Pancreas (tissue), 10 donors: ENCODE data around the gene SENP5. TPM values are rescaled to one million over a fixed set of nuclear protein-coding genes. Genes with fewer than 3 reads are reported as not detected.

Experiments
- ATAC-seq, 4 donors: fragments of 200-7000 bp; cut with Tn5 transposase; one replicate each; pipeline versions ENCODE4 v1.8.0 to v1.9.1; 2020; ENCODE audit warnings: mild to moderate bottlenecking in 4 of 4, moderate library complexity in 4 of 4
- DNase-seq, 6 donors: peaks; one replicate each; pipeline ENCODE4 v3.0.0-alpha.2; 2020
- FAIRE-seq: peaks from 2 replicates; lab custom pipeline; 2012; peaks lifted over from hg19 to GRCh38; lab: Jason Lieb, UNC
- H3K27ac ChIP-seq, 4 donors: fragments of 200-600 bp; sonication (generic); 1 replicate in 3 of 4; 2 replicates in 1 of 4; pipeline versions ENCODE4 v1.5.0 to v1.8.0; 2020
- H3K27me3 ChIP-seq, 4 donors: fragments of 200-600 bp; one replicate each; pipeline ENCODE4 v1.8.0; 2021
- H3K36me3 ChIP-seq, 3 donors: fragments of 200-600 bp; sonication (generic) in 1 of 3; one replicate each; pipeline versions ENCODE4 v1.5.0 to v1.8.0; 2020 to 2021
- H3K4me1 ChIP-seq, 3 donors: fragments of 200-600 bp; one replicate each; pipeline ENCODE4 v1.8.0; 2021
- H3K4me3 ChIP-seq, 4 donors: fragments of 200-600 bp; sonication (generic) in 2 of 4; one replicate each; pipeline versions ENCODE4 v1.5.0 to v1.8.0; 2020 to 2021
- H3K9me3 ChIP-seq, 4 donors: fragments of 200-600 bp; one replicate each; pipeline ENCODE4 v1.8.0; 2021
- CTCF ChIP-seq, 4 donors: fragments of 200-600 bp; sonication (generic) in 3 of 4; IDR thresholded peaks; one replicate each; pipeline versions ENCODE4 v1.5.0 to v1.8.0; 2021; ENCODE audit warnings: antibody characterized with exemption in 4 of 4
- WGBS, 2 donors: extraction: QIAGEN DNeasy Blood & Tissue Kit; methylation state at CpG; one replicate each; pipeline ENCODE4 v1.1.7; 2013; 5-methylcytosine and 5-hydroxymethylcytosine counted together
- intact Hi-C, 3 donors: fragments of 100-400 bp; cut with DNase I; formaldehyde crosslinking; loops; one replicate each; pipeline versions ENCODE4 v1.11.1 to v1.14.2; 2022
- polyA plus RNA-seq, 2 donors: library from polyadenylated mRNA; stranded (reverse); fragments of 200-250 nt; gene quantifications; one replicate each; pipeline ENCODE4 v1.2.3, GENCODE V29; 2013
- total RNA-seq, 6 donors: library from RNA; stranded (reverse); fragmentation: NEBNext Ultra II Directional in 4 of 6; extraction: Animal tissue kit (Norgen Biotek cat#: 25700) in 4 of 6; gene quantifications; one replicate each; pipeline versions ENCODE4 v1.2.1 to v1.2.4, GENCODE V29; 2021 to 2023
- donor health status: healthy with polysubstance abuse.
- donor health status: DM: no; HTN: no; CAD: no; lungs with moderate emphysema.
- donor health status: DM: no; HTN: no; CAD: no.
- donor health status: control.
- donor health status: control.
- donor health status: Bipolar disorder and iron deficiency.
- donor health status: DM: yes; HTN: yes; CAD: no.
- donor health status: DM: no; HTN: no; CAD: no.
- donor health status: DM: no; HTN: no; CAD: no.
- donor health status: DM: yes; HTN: yes; CAD: no.

The SENP5 gene
- total and polyA plus RNA-seq, 8 donors: 5.7 to 16.2 (median 10.9) TPM

DNA sequence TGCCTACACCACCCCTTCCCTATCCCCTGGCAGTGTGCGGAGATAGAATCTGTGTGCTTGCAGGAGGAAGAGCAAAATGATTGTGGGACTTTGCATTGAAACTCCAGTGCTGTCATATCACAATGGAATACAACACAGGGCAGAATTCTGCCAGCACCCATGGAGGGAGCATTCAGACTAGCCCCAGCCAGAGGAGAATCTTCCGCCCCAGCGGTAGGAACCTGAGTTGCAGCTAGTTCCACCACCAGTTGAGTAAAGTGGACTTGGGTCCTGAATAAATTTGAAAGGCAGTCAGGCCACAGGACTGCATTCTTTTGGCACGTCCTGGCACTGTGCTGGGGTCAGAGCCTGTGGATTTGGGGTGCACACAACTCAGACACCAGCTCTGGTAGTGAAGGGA is 47.1 kb downstream of the SENP5 start:
- intact Hi-C loops: no loop called here
- DNase-seq (no peak), ATAC-seq (no peak), FAIRE-seq (no peak)
- Histone ChIP-seq H3K27me3 (no peaks in the 10 kb centered on the region), H3K36me3 (no peaks in the 10 kb centered on the region), H3K9me3 (no peaks in the 10 kb centered on the region), H3K27ac (no peak overlapping the region), H3K4me3 (no peak overlapping the region), H3K4me1 (no peaks in the 10 kb centered on the region)
- TF ChIP-seq CTCF (IDR thresholded peaks at IDR 0.05): no peak
- 96% methylated on average over 4 of the region's 4 CpGs for WGBS, 2 donors

- no peak overlapping the region for H3K27ac ChIP-seq
- no peak overlapping the region for H3K4me3 ChIP-seq
- no peaks in the 10 kb centered on the region for H3K36me3 ChIP-seq
- FAIRE-seq (no peak), ATAC-seq (no peak), DNase-seq (no peak)
- H3K27me3 ChIP-seq: no peaks in the 10 kb centered on the region
- intact Hi-C loops: no loop called here
- 97 to 98% methylated on average over 3 of the region's 3 CpGs for WGBS, 2 donors
- no peaks in the 10 kb centered on the region for H3K9me3 ChIP-seq
- TF ChIP-seq CTCF (IDR thresholded peaks at IDR 0.05): no peak
- no peaks in the 10 kb centered on the region for H3K4me1 ChIP-seq
Observed at GRCh38 chr3:196915375-196915774, 47.7 kb downstream of the SENP5 start.

DNA sequence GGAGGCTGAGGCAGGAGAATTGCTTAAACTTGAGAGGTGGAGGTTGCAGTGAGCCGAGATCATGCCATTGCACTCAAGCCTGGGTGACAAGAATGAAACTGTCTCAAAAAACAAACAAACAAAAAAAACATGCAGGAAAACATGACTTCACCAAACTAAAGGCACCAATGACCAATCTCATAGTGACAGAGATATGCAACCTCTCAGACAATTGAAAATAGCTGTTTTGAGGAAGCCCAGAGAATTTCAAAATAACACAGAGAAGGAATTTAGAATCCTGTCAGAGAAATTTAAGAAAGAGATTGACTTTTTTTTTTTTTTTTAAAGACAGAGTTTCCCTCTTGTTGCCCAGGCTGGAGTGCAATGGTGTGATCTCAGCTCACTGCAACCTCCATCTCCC is 48.5 kb downstream of the SENP5 start:
- Histone ChIP-seq H3K4me3 (no peak overlapping the region), H3K27ac (no peak overlapping the region), H3K4me1 (no peaks in the 10 kb centered on the region), H3K27me3 (no peaks in the 10 kb centered on the region), H3K9me3 (no peaks in the 10 kb centered on the region), H3K36me3 (no peaks in the 10 kb centered on the region)
- ATAC-seq (no peak), FAIRE-seq (no peak), DNase-seq (no peak)
- no peak for TF ChIP-seq CTCF (IDR thresholded peaks at IDR 0.05)
- intact Hi-C loops: no loop called here
- 98 to 100% methylated on average over 1 of the region's 1 CpG for WGBS, 2 donors

DNA sequence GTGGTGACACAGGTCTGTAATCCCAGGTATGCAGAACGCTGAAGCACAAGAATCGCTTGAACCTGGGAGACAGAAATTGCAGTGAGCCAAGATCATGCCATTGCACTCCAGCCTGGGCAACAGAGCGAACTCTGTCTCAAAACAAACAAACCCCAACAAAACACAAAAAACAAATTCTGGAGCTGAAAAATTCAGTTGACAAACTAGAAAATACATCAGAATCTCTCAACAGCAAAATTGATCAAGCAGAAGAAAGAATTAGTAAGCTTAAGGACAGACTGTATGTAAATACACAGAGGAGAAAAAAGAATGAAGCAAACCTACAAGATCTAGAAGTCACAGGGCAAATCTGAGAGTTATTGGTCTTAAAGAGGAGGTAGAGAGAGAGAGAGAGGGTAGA is 49.3 kb downstream of the SENP5 start:
- no peak overlapping the region for H3K27ac ChIP-seq
- DNase-seq (no peak), FAIRE-seq (no peak), ATAC-seq (no peak)
- intact Hi-C loops: no loop called here
- TF ChIP-seq CTCF (IDR thresholded peaks at IDR 0.05): no peak
- H3K9me3 ChIP-seq: no peaks in the 10 kb centered on the region
- 96 to 97% methylated on average over 3 of the region's 3 CpGs for WGBS, 2 donors
- no peak overlapping the region for H3K4me3 ChIP-seq
- no peaks in the 10 kb centered on the region for H3K4me1 ChIP-seq
- no peaks in the 10 kb centered on the region for H3K36me3 ChIP-seq
- H3K27me3 ChIP-seq: no peaks in the 10 kb centered on the region

- DNase-seq (no peak), ATAC-seq (no peak), FAIRE-seq (no peak)
- Histone ChIP-seq H3K4me3 (no peak overlapping the region), H3K9me3 (no peaks in the 10 kb centered on the region), H3K27me3 (no peaks in the 10 kb centered on the region), H3K4me1 (no peaks in the 10 kb centered on the region), H3K36me3 (no peaks in the 10 kb centered on the region), H3K27ac (no peak overlapping the region)
- TF ChIP-seq CTCF (IDR thresholded peaks at IDR 0.05): no peak
- intact Hi-C loops: no loop called here
- WGBS, 2 donors: 83% methylated on average over 2 of the region's 2 CpGs
Observed at GRCh38 chr3:196918968-196919367, 51.2 kb downstream of the SENP5 start.
